GM20000 (cell line): Measurements from ENCODE around the gene PDK4.

Experiments
- DNase-seq: peaks from one replicate; pipeline ENCODE4 v3.0.0; 2012; ENCODE audit warnings: low spot score
- CTCF ChIP-seq: IDR thresholded peaks from 2 replicates; pipeline ENCODE4 v1.5.1; 2012; ENCODE audit warnings: mild to moderate bottlenecking, control low read depth; ENCODE audit errors: extremely low read depth, missing control alignments

The PDK4 gene

GRCh38 chr7:95628831-95629439 is 32.6 kb upstream of the PDK4 start:
- no peak for DNase-seq
- no peak for TF ChIP-seq CTCF

GRCh38 chr7:95623788-95624187 is 27.5 kb upstream of the PDK4 start:
- no peak for DNase-seq
- no peak for TF ChIP-seq CTCF

- TF ChIP-seq CTCF = no peak
- DNase-seq = no peak
Observed at GRCh38 chr7:95622859-95623258, 26.5 kb upstream of the PDK4 start.

GRCh38 chr7:95622001-95622549 is 25.8 kb upstream of the PDK4 start:
- no peak for TF ChIP-seq CTCF
- no peak for DNase-seq

GRCh38 chr7:95621404-95621803 is 25.1 kb upstream of the PDK4 start:
- no peak for DNase-seq
- no peak for TF ChIP-seq CTCF

- no peak for DNase-seq
- no peak for TF ChIP-seq CTCF
Observed at GRCh38 chr7:95620631-95621030, 24.3 kb upstream of the PDK4 start.

- TF ChIP-seq CTCF = no peak
- DNase-seq = no peak
Observed at GRCh38 chr7:95619921-95620320, 23.6 kb upstream of the PDK4 start.
